ENCODE results near the gene HOOK2. TPM values are rescaled to one million over a fixed set of nuclear protein-coding genes. Genes with fewer than 3 reads are reported as not detected.
A peak's percentile ranks its signal among the peaks of the same experiment; 100 is the strongest.

Gene HOOK2
- total and polyA plus RNA-seq, 2 of the 13 experiments (the other 11 are each of a cell fraction or from before 2014, with no cell fraction given), result 9.2 to 12.9 TPM

- TF ChIP-seq MYPOP (CRISPR knock-in tag; IDR thresholded peaks at IDR 0.05), result 0 out of 2 replicates have a peak, but pooled peaks have one; percentile 34
- no peak for TF ChIP-seq CBX1 (IDR thresholded peaks at IDR 0.05; ENCODE audit: low read depth)
- TF ChIP-seq ZNF546 (CRISPR knock-in tag; conservative IDR thresholded peaks at IDR 0.05), result no peak
- no peak for TF ChIP-seq NR2F6 (IDR thresholded peaks at IDR 0.05)
- peak; percentile 26; the same call in 1 of the 2 replicates for TF ChIP-seq NR2F6 (CRISPR knock-in tag; IDR thresholded peaks at IDR 0.05)
- TF ChIP-seq CENPBD1 (CRISPR knock-in tag; IDR thresholded peaks at IDR 0.05; ENCODE audit: borderline replicate concordance, low read depth), result no peak
- no peak for TF ChIP-seq SMAD9 (CRISPR knock-in tag; IDR thresholded peaks at IDR 0.05)
- no peak for TF ChIP-seq IRX3 (CRISPR knock-in tag; IDR thresholded peaks at IDR 0.05; ENCODE audit: borderline replicate concordance, low read depth)
- peak; percentile 91 for TF ChIP-seq ZNF292 (CRISPR knock-in tag; IDR thresholded peaks at IDR 0.05; ENCODE audit: borderline replicate concordance, low read depth)
- TF ChIP-seq MZF1 (CRISPR knock-in tag; IDR thresholded peaks at IDR 0.05; ENCODE audit: borderline replicate concordance), result no peak
- no peak for TF ChIP-seq LRRFIP1 (CRISPR knock-in tag; conservative IDR thresholded peaks at IDR 0.05)
- TF ChIP-seq SRSF4 (IDR thresholded peaks at IDR 0.05; ENCODE audit: low read depth, low read length, poor library complexity, severe bottlenecking), result no peak
- no peak for TF ChIP-seq NFE2L1 (CRISPR knock-in tag; IDR thresholded peaks at IDR 0.05; ENCODE audit: borderline replicate concordance)
- no peak; the same call in 1 of the 2 replicates for TF ChIP-seq KLF13 (CRISPR knock-in tag; IDR thresholded peaks at IDR 0.05)
- TF ChIP-seq MNT (IDR thresholded peaks at IDR 0.05), result no peak
- TF ChIP-seq PHF20 (CRISPR knock-in tag; IDR thresholded peaks at IDR 0.05), result no peak
- TF ChIP-seq ZFP36L2 (CRISPR knock-in tag; IDR thresholded peaks at IDR 0.05), result no peak
- no peak for TF ChIP-seq EZH2 (conservative IDR thresholded peaks at IDR 0.05; ENCODE audit: low read depth, low read length)
- TF ChIP-seq HDAC1 (CRISPR knock-in tag; IDR thresholded peaks at IDR 0.05), result peak; percentile 64; the same call in 1 of the 2 replicates
- 0 out of 2 replicates have a peak, but pooled peaks have one; percentile 18 for TF ChIP-seq ZNF629 (CRISPR knock-in tag; conservative IDR thresholded peaks at IDR 0.05)
- TF ChIP-seq SOX13 (IDR thresholded peaks at IDR 0.05), result no peak
- no peak for TF ChIP-seq SOX13 (CRISPR knock-in tag; conservative IDR thresholded peaks at IDR 0.05 in 1 of 2, IDR thresholded peaks at IDR 0.05 in 1 of 2)
- TF ChIP-seq FUBP1 (CRISPR knock-in tag; IDR thresholded peaks at IDR 0.05; ENCODE audit: borderline replicate concordance), result no peak
These were observed 9.3 kb downstream of the HOOK2 start (continued) for GRCh38 chr19:12766051-12766521.

All from HepG2 (cell line).